Esophagus mucosa (tissue), 1 donor: Measurements from ENCODE around the gene CDHR2. TPM values are rescaled to one million over a fixed set of nuclear protein-coding genes. Genes with fewer than 3 reads are reported as not detected.
A peak's percentile ranks its signal among the peaks of the same experiment; 100 is the strongest.
"Not testable (repeated sequence)": the region's sequence is repeated elsewhere in the genome, so short reads cannot be mapped to it uniquely, and the experiment has no call there.

Source experiments
- ATAC-seq: fragments of 200-7000 bp; cut with Tn5 transposase; one replicate; pipeline ENCODE4 v1.9.1; 2020
- total RNA-seq: library from RNA; stranded (reverse); gene quantifications from one replicate; pipeline ENCODE4 v1.2.4, GENCODE V29; 2023
- donor health status: DM: yes; HTN: yes; CAD: no.

The CDHR2 gene
- total RNA-seq, 1 donor from 2014 or later: not detected

GRCh38 chr5:176599749-176600430 lies 50.7 kb downstream of the CDHR2 start:
- not testable (repeated sequence) for ATAC-seq

GRCh38 chr5:176601901-176602482 lies 52.9 kb downstream of the CDHR2 start:
- no peak for ATAC-seq

GRCh38 chr5:176603091-176603490 lies 53.9 kb downstream of the CDHR2 start:
- ATAC-seq: no peak

GRCh38 chr5:176606032-176606431 lies 56.9 kb downstream of the CDHR2 start:
- ATAC-seq: no peak

GRCh38 chr5:176606875-176607274 lies 57.7 kb downstream of the CDHR2 start:
- no peak for ATAC-seq

GRCh38 chr5:176608142-176608705 lies 59.1 kb downstream of the CDHR2 start:
- no peak for ATAC-seq

GRCh38 chr5:176608937-176609723 lies 60.0 kb downstream of the CDHR2 start:
- ATAC-seq: no peak

- ATAC-seq: peak; percentile 64
Observed at GRCh38 chr5:176609724-176610434, 60.7 kb downstream of the CDHR2 start, which contains the start of gene GPRIN1. TSS of gene GPRIN1 (minus strand) at chr5:176610156. CDS start at chr5:176599834, 10,322 bp downstream.

GRCh38 chr5:176610435-176610773 lies 61.3 kb downstream of the CDHR2 start:
- no peak for ATAC-seq

GRCh38 chr5:176611435-176611834 lies 62.3 kb downstream of the CDHR2 start:
- ATAC-seq: peak; percentile 46

- ATAC-seq: no peak
Observed at GRCh38 chr5:176612008-176612407, 62.9 kb downstream of the CDHR2 start.

- no peak for ATAC-seq
Observed at GRCh38 chr5:176612855-176613254, 63.7 kb downstream of the CDHR2 start.

- no peak for ATAC-seq
Observed at GRCh38 chr5:176614805-176615478, 65.8 kb downstream of the CDHR2 start.

- ATAC-seq: no peak
Observed at GRCh38 chr5:176616511-176616910, 67.4 kb downstream of the CDHR2 start.

GRCh38 chr5:176618783-176619182 lies 69.6 kb downstream of the CDHR2 start:
- no peak for ATAC-seq

- ATAC-seq: peak; percentile 65
Observed at GRCh38 chr5:176619203-176619568, 70.0 kb downstream of the CDHR2 start.

- no peak for ATAC-seq
Observed at GRCh38 chr5:176619569-176620332, 70.6 kb downstream of the CDHR2 start.

- no peak for ATAC-seq
Observed at GRCh38 chr5:176620333-176620981, 71.3 kb downstream of the CDHR2 start.

GRCh38 chr5:176621661-176622079 lies 72.5 kb downstream of the CDHR2 start:
- no peak for ATAC-seq

- no peak for ATAC-seq
Observed at GRCh38 chr5:176624142-176624541, 75.0 kb downstream of the CDHR2 start.

- ATAC-seq: no peak
Observed at GRCh38 chr5:176624938-176625337, 75.8 kb downstream of the CDHR2 start.
